GM19193 (cell line): Measurements from ENCODE around the gene ZNF888.

Source experiments
- POLR2A ChIP-seq: IDR thresholded peaks from 4 replicates; pipeline ENCODE4 v1.6.1; 2011; ENCODE audit not compliant: insufficient read depth, insufficient read length; ENCODE audit errors: extremely low read depth

ZNF888 gene

DNA sequence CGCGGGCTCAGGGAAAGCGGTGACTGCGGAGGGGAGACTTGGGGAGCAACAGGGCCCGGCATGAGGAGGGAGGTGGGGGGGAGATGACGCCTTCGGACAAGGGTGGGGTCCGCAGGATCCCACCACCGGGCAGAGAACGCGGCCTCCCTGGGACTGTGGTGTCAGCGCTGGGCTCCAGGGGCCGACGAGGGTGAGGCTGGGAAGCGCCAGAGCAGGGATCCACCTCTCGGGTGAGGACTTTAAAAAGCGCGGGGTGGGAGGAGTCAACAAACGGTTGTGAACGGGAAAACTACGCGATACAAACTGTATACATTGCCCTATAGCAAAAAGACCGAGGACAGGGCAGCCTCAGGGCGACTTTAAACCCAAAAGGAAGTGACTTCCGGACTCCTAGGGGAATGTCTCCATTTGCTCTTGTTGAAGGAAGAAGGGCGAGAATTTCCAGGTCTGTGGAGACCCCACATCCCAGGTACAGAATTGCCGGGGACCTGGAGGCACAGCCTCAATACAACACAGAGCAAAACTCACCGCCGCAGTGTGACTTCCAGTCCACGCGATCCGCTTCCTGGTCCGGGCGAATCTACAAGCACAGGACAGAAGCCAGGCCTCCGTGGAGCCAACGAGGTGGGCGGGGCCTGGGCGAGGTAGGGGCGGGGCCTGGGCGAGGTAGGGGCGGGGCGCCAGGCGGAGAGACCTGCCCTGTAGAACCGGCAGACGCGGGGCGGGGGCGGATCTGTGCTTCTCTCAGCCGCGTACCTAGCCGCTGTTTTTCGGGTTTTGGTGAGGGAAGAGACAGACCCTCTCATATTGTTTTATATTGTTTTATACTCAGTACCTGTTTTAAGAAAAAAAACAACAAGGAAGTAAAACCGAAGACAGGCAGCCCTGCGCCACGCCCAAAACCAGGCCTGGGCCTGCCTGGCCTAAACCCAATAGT is at the start of gene ZNF888:
Gene ZNF888, minus strand, starts transcription at position 588 of the 937 bp plus-strand sequence. CDS start 5,555 bp downstream, outside the sequence.
- TF ChIP-seq POLR2A = peak; percentile 80

GRCh38 chr19:52967772-52968171 is 44.5 kb upstream of the ZNF888 start:
- no peak for TF ChIP-seq POLR2A

DNA sequence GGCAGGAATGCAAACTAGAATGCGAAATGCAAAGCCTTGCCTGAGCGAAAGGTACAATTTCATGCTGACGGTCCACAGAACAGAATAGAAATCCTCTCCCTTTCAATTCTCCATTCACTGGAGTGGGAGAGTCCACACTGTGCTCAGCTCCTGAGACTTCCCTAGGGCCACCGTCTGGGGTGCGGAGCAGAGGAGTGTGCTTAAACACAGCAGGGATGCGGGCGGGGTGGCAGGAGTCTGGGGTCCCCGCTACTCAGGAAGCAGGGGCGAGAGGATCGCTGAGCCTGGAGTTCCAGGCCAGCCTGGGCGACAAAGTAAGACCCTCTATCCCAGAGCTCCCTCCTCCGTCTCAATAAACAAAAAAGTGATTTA is 40.0 kb upstream of the ZNF888 start:
- no peak for TF ChIP-seq POLR2A

DNA sequence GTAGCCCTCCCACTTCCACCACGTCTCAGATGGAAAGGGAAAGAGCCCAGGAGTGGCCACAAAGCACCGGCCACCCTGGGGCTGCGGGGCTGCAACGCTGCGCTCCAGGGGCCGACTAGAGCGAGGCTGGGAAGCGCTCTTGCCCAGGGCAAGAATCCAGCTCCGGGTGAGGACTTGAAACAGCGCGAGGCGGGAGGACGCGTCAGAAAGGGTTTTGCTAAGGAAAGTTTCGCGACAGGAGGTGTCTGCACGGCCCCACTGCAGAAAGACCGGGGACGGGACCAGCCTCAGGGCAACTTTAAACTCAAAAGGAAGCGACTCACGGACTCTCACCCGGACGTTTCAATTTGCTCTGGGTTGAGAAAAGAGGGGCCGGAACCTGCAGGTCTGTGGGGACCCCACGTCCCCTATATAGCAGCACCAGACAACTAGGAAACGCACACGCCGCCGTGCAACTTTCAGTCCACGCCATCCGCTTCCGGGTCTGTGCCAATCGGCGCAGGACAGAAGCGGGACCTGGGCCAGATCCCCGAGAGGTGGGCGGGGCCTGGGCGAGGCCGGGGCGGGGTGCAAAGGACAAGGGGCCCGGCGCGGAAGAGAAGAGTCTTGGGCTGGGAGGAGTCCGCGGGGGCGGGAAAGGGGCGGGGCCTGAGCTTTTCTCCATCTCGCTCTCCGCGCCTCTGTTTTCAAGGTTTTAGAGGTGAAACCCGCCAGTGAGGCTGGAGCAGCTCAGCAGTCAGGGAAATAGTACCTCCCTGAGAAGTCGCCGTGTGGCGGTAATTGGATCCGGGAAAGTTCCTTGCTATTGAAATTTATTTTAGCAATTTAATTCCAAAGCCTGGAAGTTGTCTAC is 39.4 kb upstream of the ZNF888 start, which contains the start of gene ZNF816:
Gene ZNF816, minus strand, starts transcription at position 488 of the 853 bp plus-strand sequence. CDS start 6,792 bp downstream, outside the sequence.
- peak; percentile 88 for TF ChIP-seq POLR2A

DNA sequence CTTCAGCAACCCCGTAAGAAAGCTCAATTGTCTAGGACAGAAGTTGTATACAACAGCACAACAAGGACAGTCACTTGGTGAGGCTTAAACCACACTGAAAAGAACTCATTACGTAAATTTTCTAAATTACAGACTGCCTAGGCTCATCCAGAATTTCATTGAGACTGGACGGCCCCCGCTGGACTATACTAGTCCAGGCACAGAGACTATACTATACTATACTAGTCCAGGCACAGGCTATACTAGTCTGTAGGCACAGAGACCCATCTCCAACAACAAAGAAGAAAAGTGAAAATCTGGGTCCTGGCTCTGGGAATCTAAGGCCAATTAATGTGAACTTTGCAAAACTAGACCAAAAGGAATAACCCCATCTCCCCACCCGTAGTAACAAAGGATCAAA is 38.8 kb upstream of the ZNF888 start:
- no peak for TF ChIP-seq POLR2A

GRCh38 chr19:52959613-52960295 is 36.5 kb upstream of the ZNF888 start:
- no peak for TF ChIP-seq POLR2A

- no peak for TF ChIP-seq POLR2A
Observed at GRCh38 chr19:52957591-52957990, 34.4 kb upstream of the ZNF888 start.

- no peak for TF ChIP-seq POLR2A
Observed at GRCh38 chr19:52956917-52957316, 33.7 kb upstream of the ZNF888 start.

- TF ChIP-seq POLR2A = no peak
Observed at GRCh38 chr19:52949422-52949821, 26.2 kb upstream of the ZNF888 start.

DNA sequence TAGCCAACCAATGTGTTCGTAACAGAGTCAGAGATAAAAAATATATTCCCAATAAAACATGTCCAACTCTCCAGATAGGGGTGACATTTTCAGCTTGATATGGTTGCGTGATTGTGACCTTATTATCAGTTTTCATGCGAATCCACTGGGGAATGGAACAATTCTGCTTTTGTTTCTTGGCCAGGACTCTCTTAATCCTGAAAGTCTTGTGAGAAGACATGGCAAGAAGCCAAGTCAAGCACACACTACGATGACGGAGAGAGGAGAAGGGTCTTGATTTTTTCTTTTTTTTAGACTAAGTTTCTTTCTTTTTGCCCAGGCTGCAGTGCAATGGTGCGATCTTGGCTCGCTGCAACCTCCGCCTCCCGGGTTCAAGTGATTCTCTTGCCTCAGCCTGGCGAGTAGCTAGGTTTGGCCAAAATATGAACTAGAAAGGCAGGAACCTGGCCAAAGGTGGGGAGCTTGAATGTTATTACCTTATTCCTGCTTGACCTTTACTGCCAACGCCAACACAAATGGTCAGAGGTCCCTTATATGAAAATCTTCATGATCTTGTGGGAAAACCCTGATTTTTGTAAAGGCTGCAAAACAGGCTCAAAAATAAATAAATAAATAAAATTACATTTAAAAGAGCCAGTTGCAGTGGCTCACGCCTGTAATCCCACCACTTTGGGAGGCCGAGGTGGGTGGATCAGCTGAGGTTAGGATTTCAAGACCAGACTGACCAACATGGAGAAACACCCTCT is 25.0 kb upstream of the ZNF888 start:
- TF ChIP-seq POLR2A = no peak

DNA sequence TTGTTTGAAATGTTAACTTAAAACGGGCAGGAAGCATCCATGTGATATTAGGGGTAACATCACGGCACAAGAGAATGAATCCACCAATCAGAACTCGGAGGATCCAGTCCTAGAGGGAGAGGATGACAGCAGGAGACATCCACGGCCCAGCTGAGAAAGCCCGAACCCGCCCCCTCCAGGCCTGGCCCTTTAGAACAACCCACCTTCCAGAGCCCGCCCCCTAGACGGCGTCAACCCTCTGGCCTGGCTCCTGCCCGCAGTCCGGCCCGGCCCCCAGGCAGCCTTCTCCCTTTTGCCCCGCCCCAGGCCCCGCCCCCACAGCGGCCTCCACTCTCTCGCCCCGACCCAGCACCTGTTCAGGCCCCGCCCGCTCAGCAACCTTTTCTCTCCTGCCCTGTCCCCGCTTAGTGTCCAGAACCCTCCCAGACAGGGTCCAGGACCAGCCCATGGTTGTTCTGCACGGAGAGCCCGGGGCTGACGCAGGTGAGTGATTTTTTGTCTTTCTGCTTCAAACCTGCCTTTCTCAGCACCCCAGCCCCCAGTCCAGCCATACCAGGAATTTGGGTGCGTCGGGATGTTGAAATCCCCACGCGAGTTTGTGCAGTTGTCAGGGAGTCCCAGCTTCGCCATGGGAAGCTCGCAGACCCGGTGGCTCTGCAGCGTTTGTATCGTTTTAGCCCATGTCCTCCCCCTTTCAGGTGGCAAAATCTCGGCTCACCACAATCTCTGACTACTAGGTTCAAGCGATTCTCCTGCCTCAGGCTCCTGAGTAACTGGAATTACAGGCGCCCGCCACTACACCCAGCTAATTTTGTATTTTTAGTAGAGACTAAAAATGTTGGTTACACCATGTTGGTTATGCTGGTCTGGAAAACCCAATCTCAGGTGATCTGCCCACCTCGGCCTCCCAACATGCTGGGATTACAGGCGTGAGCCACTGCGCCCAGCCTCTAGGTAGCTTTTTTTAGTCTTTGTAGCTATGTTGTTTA is 23.4 kb upstream of the ZNF888 start:
- TF ChIP-seq POLR2A = no peak

GRCh38 chr19:52945652-52946321 is 22.6 kb upstream of the ZNF888 start:
- no peak for TF ChIP-seq POLR2A
